AG04449 (cell line): Measurements from ENCODE around the gene C1QTNF8.

ENCODE experiments used
- CTCF ChIA-PET: fragments of 350-600 bp; formaldehyde crosslinking; extraction: SDS; loops from one replicate; lab custom pipeline; 2021; ENCODE audit warnings: antibody characterized with exemption; lab: Yijun Ruan, JAX
- POLR2A ChIA-PET: fragments of 400-600, 350-600 bp; formaldehyde crosslinking; extraction: SDS; loops from one replicate; lab custom pipeline; 2020; ENCODE audit warnings: antibody characterized with exemption, inconsistent platforms; lab: Yijun Ruan, JAX
- DNase-seq: peaks from one replicate; pipeline ENCODE4 v3.0.0-alpha.2; 2010; ENCODE audit warnings: low read depth, low spot score
- H3K4me3 ChIP-seq: 2 replicates; pipeline ENCODE4 v1.5.1; 2011; ENCODE audit warnings: low read depth, mild to moderate bottlenecking, control low read depth, low read length
- TF ChIP-seq, protein P1 (sequence below): IDR thresholded peaks from one replicate; pipeline ENCODE4 v1.5.1; 2011; ENCODE audit warnings: mild to moderate bottlenecking, moderate library complexity, low read length, control low read depth, inconsistent platforms; ENCODE audit not compliant: insufficient read depth; ENCODE audit errors: missing control alignments

C1QTNF8 gene

GRCh38 chr16:1127971-1128715 lies 32.1 kb upstream of the C1QTNF8 start:
- ChIA-PET POLR2A (no interaction called here), CTCF (no interaction called here)
- TF ChIP-seq, protein P1, sequence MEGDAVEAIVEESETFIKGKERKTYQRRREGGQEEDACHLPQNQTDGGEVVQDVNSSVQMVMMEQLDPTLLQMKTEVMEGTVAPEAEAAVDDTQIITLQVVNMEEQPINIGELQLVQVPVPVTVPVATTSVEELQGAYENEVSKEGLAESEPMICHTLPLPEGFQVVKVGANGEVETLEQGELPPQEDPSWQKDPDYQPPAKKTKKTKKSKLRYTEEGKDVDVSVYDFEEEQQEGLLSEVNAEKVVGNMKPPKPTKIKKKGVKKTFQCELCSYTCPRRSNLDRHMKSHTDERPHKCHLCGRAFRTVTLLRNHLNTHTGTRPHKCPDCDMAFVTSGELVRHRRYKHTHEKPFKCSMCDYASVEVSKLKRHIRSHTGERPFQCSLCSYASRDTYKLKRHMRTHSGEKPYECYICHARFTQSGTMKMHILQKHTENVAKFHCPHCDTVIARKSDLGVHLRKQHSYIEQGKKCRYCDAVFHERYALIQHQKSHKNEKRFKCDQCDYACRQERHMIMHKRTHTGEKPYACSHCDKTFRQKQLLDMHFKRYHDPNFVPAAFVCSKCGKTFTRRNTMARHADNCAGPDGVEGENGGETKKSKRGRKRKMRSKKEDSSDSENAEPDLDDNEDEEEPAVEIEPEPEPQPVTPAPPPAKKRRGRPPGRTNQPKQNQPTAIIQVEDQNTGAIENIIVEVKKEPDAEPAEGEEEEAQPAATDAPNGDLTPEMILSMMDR = no peak
- DNase-seq = no peak
- no peak overlapping the region for H3K4me3 ChIP-seq

GRCh38 chr16:1127101-1127500 lies 31.1 kb upstream of the C1QTNF8 start:
- H3K4me3 ChIP-seq = no peak overlapping the region
- TF ChIP-seq, protein P1 = no peak
- ChIA-PET POLR2A (no interaction called here), CTCF (no interaction called here)
- no peak for DNase-seq

DNA sequence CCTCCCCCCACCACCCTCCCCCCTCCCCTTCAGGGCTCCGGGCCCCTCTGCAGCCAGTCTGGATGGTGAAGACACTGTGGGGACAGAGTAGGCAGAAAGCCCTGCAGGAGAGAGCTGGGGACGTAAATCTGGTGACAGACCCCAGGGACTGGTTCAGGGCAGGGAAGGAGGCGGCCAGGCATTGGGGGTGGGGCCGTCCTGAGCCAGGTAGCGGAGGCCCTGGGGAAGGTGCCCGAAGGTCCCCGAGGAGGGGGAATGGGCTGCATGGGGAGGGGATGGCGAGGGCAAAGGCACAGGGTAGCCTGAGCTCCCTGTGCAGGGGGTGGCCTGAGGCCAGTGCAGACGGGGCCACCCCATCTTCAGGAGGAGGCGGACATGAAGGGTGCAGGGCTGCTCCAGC lies 30.5 kb upstream of the C1QTNF8 start:
- DNase-seq = no peak
- TF ChIP-seq, protein P1 = no peak
- CTCF ChIA-PET = no interaction called here

DNA sequence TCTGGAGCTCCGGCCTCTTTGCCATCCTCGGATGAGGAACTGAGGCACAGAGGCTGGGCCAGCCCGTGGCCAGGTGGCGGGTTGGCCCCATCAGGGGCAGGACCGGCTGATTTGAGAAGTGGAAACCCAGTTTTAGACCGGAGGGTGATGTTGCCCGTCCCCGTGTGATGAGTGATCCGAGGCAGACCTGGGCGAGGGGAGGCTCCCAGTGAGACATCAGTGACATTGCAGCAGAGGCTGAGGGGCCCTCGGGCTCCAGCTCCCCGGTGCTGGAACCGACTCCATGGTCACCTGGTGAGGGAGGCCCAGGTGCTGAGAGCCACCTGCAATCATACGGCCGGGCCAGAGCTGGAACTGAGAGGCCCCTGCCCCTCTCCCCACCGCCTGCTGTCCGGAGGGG lies 30.0 kb upstream of the C1QTNF8 start:
- TF ChIP-seq, protein P1 = no peak
- H3K4me3 ChIP-seq = no peak overlapping the region
- ChIA-PET CTCF (no interaction called here), POLR2A (no interaction called here)
- no peak for DNase-seq

More for the DNA sequence above, 30.5 kb upstream of the C1QTNF8 start:
- POLR2A ChIA-PET = no interaction called here
- H3K4me3 ChIP-seq = no peak overlapping the region

DNA sequence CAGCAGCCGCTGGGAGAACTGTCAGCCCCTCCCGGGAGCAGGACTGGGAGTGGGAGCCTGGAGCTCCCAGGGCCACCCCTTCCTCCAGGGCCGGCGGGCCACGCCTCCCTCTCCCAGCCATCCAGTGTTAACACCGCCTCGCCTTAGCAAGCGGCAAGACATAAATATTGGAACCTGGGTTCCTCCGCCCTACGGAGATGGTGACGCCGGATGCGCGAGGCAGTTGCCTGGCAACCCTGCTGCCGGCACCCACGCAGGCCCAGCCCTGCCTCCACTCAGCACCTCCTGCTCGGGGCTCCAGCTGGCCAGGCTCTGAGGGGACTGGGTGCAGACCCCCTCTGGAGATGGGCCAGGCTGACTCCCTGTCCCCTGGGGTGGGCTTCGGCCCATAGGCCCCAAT lies 29.4 kb upstream of the C1QTNF8 start:
- TF ChIP-seq, protein P1 = no peak
- CTCF ChIA-PET = no interaction called here
- POLR2A ChIA-PET = no interaction called here
- no peak for DNase-seq
- H3K4me3 ChIP-seq = no peak overlapping the region

- DNase-seq = no peak
- ChIA-PET POLR2A (no interaction called here), CTCF (interaction anchor here (1.2 kb wide), 1 partner anchor 176 kb away, joined by 3 read pairs; no protein-coding TSS in a partner anchor)
- no peak overlapping the region for H3K4me3 ChIP-seq
- TF ChIP-seq, protein P1 = no peak
Observed at GRCh38 chr16:1124795-1125194, 28.8 kb upstream of the C1QTNF8 start.
